Measurements from ENCODE around the gene CES2. TPM values are rescaled to one million over a fixed set of nuclear protein-coding genes. Genes with fewer than 3 reads are reported as not detected.

Gene CES2
- total and polyA plus RNA-seq, 2 of the 8 experiments (the other 6 are each of a cell fraction or from before 2014, with no cell fraction given): 8.6 to 14.7 TPM

- Histone ChIP-seq H2AK5ac (ENCODE audit: low read depth, low read length) (no peak overlapping the region), H3K23ac (ENCODE audit: insufficient read length) (no peak overlapping the region), H3K4ac (replicated peaks; ENCODE audit: insufficient read length, low read depth, low read length) (no peak overlapping the region), H3K4me1 (replicated peaks in 1 of 4; ENCODE audit: control insufficient read depth in 3 of 4, insufficient read depth in 4 of 4, low read length in 3 of 4) (no peaks in the 10 kb centered on the region), H3K9me3 (ENCODE audit: insufficient read depth in 2 of 2, low read depth in 1 of 2, low read length in 1 of 2) (no peaks in the 10 kb centered on the region), H2BK15ac (ENCODE audit: low read length) (no peak overlapping the region), H3K18ac (ENCODE audit: extremely low read depth, low read length) (no peak overlapping the region), H3K79me1 (ENCODE audit: low read depth, low read length) (no peaks in the 10 kb centered on the region), H3K79me2 (ENCODE audit: control insufficient read depth in 1 of 2, insufficient read depth in 2 of 2, low read length in 2 of 2) (no peaks in the 10 kb centered on the region), H2AFZ (ENCODE audit: low read length) (no peak overlapping the region), H2BK120ac (replicated peaks; ENCODE audit: low read depth, low read length) (no peak overlapping the region), H3K23me2 (ENCODE audit: low read depth, low read length) (no peaks in the 10 kb centered on the region), H3K4me2 (ENCODE audit: insufficient read depth in 1 of 2, low read depth in 2 of 2, low read length in 2 of 2) (no peak overlapping the region), H4K5ac (ENCODE audit: insufficient read length, low read depth, low read length) (no peak overlapping the region), H3K9ac (replicated peaks in 1 of 4; ENCODE audit: extremely low read depth in 1 of 4, low read depth in 3 of 4, low read length in 3 of 4) (no peak overlapping the region), H3K27me3 (replicated peaks in 1 of 4; ENCODE audit: control insufficient read depth in 3 of 4, extremely low read depth in 1 of 4, insufficient read depth in 3 of 4, low read length in 3 of 4) (no peaks in the 10 kb centered on the region), H4K91ac (replicated peaks; ENCODE audit: insufficient read length, low read length) (no peak overlapping the region), H3K14ac (ENCODE audit: insufficient read length) (no peak overlapping the region), H2BK12ac (ENCODE audit: low read depth, low read length) (no peak overlapping the region), H2BK20ac (ENCODE audit: low read length) (no peak overlapping the region), H2BK5ac (ENCODE audit: low read depth, low read length) (no peak overlapping the region), H3K56ac (replicated peaks; ENCODE audit: insufficient read length, low read depth, low read length) (no peak overlapping the region), H4K8ac (ENCODE audit: extremely low read depth, insufficient read depth, low read length) (no peak overlapping the region), H3K4me3 (ENCODE audit: extremely low read depth in 1 of 4, insufficient read depth in 2 of 4, low read depth in 3 of 4, low read length in 4 of 4) (no peak overlapping the region), H3K27ac (ENCODE audit: low read depth, low read length) (no peak overlapping the region), H4K20me1 (replicated peaks in 1 of 2; ENCODE audit: control insufficient read depth in 1 of 2, insufficient read depth in 2 of 2, low read length in 2 of 2) (peaks cover 0 to 1% of the 10 kb centered on the region in 2 experiments), H3K36me3 (ENCODE audit: control insufficient read depth in 2 of 4, insufficient read depth in 4 of 4, low read length in 3 of 4) (no peaks in the 10 kb centered on the region)
- POLR2A ChIA-PET (ENCODE audit: partially characterized antibody): no interaction called here
- DNase-seq (ENCODE audit: low read depth in 1 of 2, low spot score in 2 of 2) (no peak), FAIRE-seq (no peak)
- CTCF ChIA-PET (ENCODE audit: partially characterized antibody): interaction anchor here (0.6 to 3.6 kb wide), 6 partner anchors 9 to 194 kb away, joined by 3 to 10 read pairs (median 6); no protein-coding TSS in a partner anchor
- 90% methylated on average over 5 of the region's 5 CpGs; no CpG with 5 or more reads in 1 of the 2 experiments for WGBS, 2 experiments (ENCODE audit: extremely low coverage in 1 of 2, insufficient coverage in 1 of 2, insufficient read length in 1 of 2, insufficient replicate concordance in 2 of 2, low coverage in 1 of 2, low lambda C conversion rate in 2 of 2, missing lambda C conversion rate in 1 of 2)
- TF ChIP-seq SIRT6 (IDR thresholded peaks at IDR 0.05; ENCODE audit: low read length) (no peak), TBP (IDR thresholded peaks at IDR 0.05; ENCODE audit: low read depth, low read length) (no peak), MAFK (IDR thresholded peaks at IDR 0.05; ENCODE audit: low read depth, low read length) (no peak), CTBP2 (IDR thresholded peaks at IDR 0.05; ENCODE audit: borderline replicate concordance, insufficient read depth, insufficient read length, low read length) (no peak), TAF1 (IDR thresholded peaks at IDR 0.05; ENCODE audit: low read depth, low read length) (no peak), TAF7 (optimal IDR thresholded peaks at IDR 0.05; ENCODE audit: borderline replicate concordance, low read depth, low read length) (no peak), KDM1A (IDR thresholded peaks at IDR 0.05; ENCODE audit: borderline replicate concordance, low read length) (no peak), RFX5 (IDR thresholded peaks at IDR 0.05; ENCODE audit: borderline replicate concordance, low read depth, low read length) (no peak), YY1 (IDR thresholded peaks at IDR 0.05; ENCODE audit: low read depth, low read length) (no peak), RXRA (IDR thresholded peaks at IDR 0.05; ENCODE audit: insufficient read depth, low read depth, low read length) (no peak), CHD2 (IDR thresholded peaks at IDR 0.05; ENCODE audit: low read length) (no peak), SP4 (IDR thresholded peaks at IDR 0.05; ENCODE audit: low read length) (no peak), BACH1 (IDR thresholded peaks at IDR 0.05; ENCODE audit: low read length) (no peak), FOSL1 (IDR thresholded peaks at IDR 0.05; ENCODE audit: insufficient read depth, low read depth, low read length) (no peak), E2F6 (IDR thresholded peaks at IDR 0.05) (no peak), HDAC6 (IDR thresholded peaks at IDR 0.05; ENCODE audit: low read depth, low read length) (no peak)
Observed at GRCh38 chr16:66968847-66969246, 33.5 kb downstream of the CES2 start.

Measured in H1 (cell line).